ENCODE results near the gene INMT.

- TF ChIP-seq CTCF (conservative IDR thresholded peaks at IDR 0.05; ENCODE audit: low read length), result no peak
- no peak for TF ChIP-seq EZH2phosphoT487 (IDR thresholded peaks at IDR 0.05; ENCODE audit: borderline replicate concordance)
These were observed 42.4 kb upstream of the INMT start for GRCh38 chr7:30709549-30709948.
